Neural progenitor cell (in vitro differentiated cells): ENCODE measurements around the gene RPS6KA2.

Experiments
- EZH2 ChIP-seq: fragments of 200-600 bp; sonication (generic); IDR thresholded peaks from 2 replicates; pipeline ENCODE4 v1.6.1; 2017; ENCODE audit warnings: antibody characterized with exemption, mild to moderate bottlenecking, moderate library complexity
- TF ChIP-seq, protein P1 (sequence below): fragments of 200-600 bp; sonication (generic); IDR thresholded peaks from 2 replicates; pipeline ENCODE4 v1.5.1; 2017; ENCODE audit warnings: antibody characterized with exemption, mild to moderate bottlenecking

DNA sequence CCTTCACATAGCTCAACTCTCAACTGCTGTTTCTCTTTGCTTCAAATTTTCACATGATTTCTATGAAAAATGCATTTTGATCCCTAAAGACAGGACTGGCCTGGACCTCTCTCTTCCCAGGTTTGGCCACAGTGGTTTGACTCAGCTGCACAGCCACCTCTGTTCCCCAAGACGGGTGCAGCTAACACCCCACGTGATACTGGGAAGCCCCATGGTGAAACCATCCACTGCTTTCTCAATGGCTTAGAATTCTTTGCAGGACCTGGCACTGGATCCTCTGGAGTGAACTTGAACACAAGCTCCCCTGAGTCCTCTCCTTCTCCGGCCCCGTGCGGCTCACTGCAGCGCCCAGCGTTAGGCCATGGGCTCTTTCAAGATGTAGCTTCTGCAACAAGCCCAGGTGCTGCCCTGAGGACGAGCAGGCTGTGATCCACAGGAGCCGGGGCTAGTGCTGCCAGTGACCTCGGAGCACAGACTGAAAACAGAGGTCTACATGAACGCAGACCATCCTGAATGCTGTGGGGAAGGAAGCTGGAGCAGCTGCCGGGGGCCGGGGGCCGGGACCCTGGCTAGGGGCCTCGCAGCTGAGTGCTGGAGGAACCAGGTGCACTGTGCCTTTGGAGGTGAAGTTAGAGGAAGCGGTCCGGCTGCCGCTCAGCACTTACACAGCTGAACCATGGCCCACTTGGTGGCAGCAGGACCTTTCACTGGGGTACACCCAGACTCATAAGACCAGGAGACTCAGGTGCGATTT, 185.5 kb downstream of the RPS6KA2 start:
- TF ChIP-seq, protein P1, sequence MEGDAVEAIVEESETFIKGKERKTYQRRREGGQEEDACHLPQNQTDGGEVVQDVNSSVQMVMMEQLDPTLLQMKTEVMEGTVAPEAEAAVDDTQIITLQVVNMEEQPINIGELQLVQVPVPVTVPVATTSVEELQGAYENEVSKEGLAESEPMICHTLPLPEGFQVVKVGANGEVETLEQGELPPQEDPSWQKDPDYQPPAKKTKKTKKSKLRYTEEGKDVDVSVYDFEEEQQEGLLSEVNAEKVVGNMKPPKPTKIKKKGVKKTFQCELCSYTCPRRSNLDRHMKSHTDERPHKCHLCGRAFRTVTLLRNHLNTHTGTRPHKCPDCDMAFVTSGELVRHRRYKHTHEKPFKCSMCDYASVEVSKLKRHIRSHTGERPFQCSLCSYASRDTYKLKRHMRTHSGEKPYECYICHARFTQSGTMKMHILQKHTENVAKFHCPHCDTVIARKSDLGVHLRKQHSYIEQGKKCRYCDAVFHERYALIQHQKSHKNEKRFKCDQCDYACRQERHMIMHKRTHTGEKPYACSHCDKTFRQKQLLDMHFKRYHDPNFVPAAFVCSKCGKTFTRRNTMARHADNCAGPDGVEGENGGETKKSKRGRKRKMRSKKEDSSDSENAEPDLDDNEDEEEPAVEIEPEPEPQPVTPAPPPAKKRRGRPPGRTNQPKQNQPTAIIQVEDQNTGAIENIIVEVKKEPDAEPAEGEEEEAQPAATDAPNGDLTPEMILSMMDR: no peak
- TF ChIP-seq EZH2: no peak
